IMR-90 (cell line): ENCODE measurements around the gene IREB2. TPM values are rescaled to one million over a fixed set of nuclear protein-coding genes. Genes with fewer than 3 reads are reported as not detected.

Source experiments
- ATAC-seq: fragments of 200-7000 bp; cut with Tn5 transposase; 2 replicates; pipeline ENCODE4 v1.9.1; 2020; ENCODE audit warnings: low read depth, mild to moderate bottlenecking, moderate library complexity
- BruUV-seq: library from RNA; stranded (reverse); fragments of 400-500 nt; replicated peaks from 2 replicates; lab custom pipeline; 2021; lab: Mats Ljungman, UMichigan
- CTCF ChIA-PET: fragments of 300-600 bp; formaldehyde crosslinking; extraction: SDS; loops from one replicate; lab custom pipeline; 2021; ENCODE audit warnings: antibody characterized with exemption; lab: Yijun Ruan, JAX
- POLR2A ChIA-PET: fragments of 300-600 bp; sonication (Branson Sonifier 250); formaldehyde crosslinking; loops from one replicate; lab custom pipeline; 2022; ENCODE audit warnings: antibody characterized with exemption; ENCODE audit not compliant: unreplicated experiment; lab: Charles Lee
- DNase-seq: peaks from one replicate; pipeline ENCODE4 v3.0.0; 2013
- H2AFZ ChIP-seq: replicated peaks from 2 replicates; pipeline ENCODE3; 2013; ENCODE audit warnings: low read length, mild to moderate bottlenecking; ENCODE audit not compliant: poor library complexity
- H2AK5ac ChIP-seq: 2 replicates; pipeline ENCODE4 v1.6.1; 2013; ENCODE audit warnings: low read depth, low read length, inconsistent platforms
- H2AK9ac ChIP-seq: replicated peaks from 2 replicates; pipeline ENCODE3; 2013; ENCODE audit warnings: mild to moderate bottlenecking, low read depth, low read length, moderate library complexity; ENCODE audit not compliant: poor library complexity
- H2BK120ac ChIP-seq: 2 replicates; pipeline ENCODE4 v1.6.1; 2013; ENCODE audit warnings: low read depth, low read length, inconsistent platforms
- H2BK15ac ChIP-seq: 3 replicates; pipeline ENCODE4 v1.6.1; 2013; ENCODE audit warnings: low read depth, low read length, inconsistent platforms
- H2BK20ac ChIP-seq: 2 replicates; pipeline ENCODE4 v1.6.1; 2013; ENCODE audit warnings: low read depth, mild to moderate bottlenecking, inconsistent platforms, low read length, moderate library complexity
- H2BK5ac ChIP-seq: 2 replicates; pipeline ENCODE4 v1.6.1; 2013; ENCODE audit warnings: mild to moderate bottlenecking, low read depth, low read length, inconsistent platforms; ENCODE audit not compliant: poor library complexity, severe bottlenecking
- H3K14ac ChIP-seq: replicated peaks from 2 replicates; pipeline ENCODE4 v1.6.1; 2013; ENCODE audit warnings: low read depth, low read length, inconsistent platforms
- H3K18ac ChIP-seq: 2 replicates; pipeline ENCODE4 v1.6.1; 2013; ENCODE audit warnings: low read depth, low read length, control low read depth
- H3K23ac ChIP-seq: 2 replicates; pipeline ENCODE4 v1.6.1; 2013; ENCODE audit warnings: low read depth, low read length, inconsistent platforms
- H3K27ac ChIP-seq: 2 replicates; pipeline ENCODE4 v1.5.1; 2013; ENCODE audit warnings: mild to moderate bottlenecking, control low read depth, low read length; ENCODE audit not compliant: insufficient read depth
- H3K27me3 ChIP-seq: 2 replicates; pipeline ENCODE4 v1.6.1; 2013; ENCODE audit warnings: low read length; ENCODE audit not compliant: control insufficient read depth, insufficient read depth
- H3K36me3 ChIP-seq: 2 replicates; pipeline ENCODE4 v1.6.1; 2013; ENCODE audit warnings: low read length, mixed read lengths; ENCODE audit not compliant: control insufficient read depth, insufficient read depth
- H3K4ac ChIP-seq: 2 replicates; pipeline ENCODE4 v1.6.1; 2013; ENCODE audit warnings: low read depth, low read length, inconsistent platforms
- H3K4me1 ChIP-seq: 2 replicates; pipeline ENCODE4 v1.6.1; 2013; ENCODE audit warnings: low read length, mixed read lengths; ENCODE audit not compliant: control insufficient read depth, insufficient read depth
- H3K4me2 ChIP-seq: 2 replicates; pipeline ENCODE4 v1.6.1; 2013; ENCODE audit warnings: low read depth, mild to moderate bottlenecking, control low read depth, low read length, moderate library complexity
- H3K4me3 ChIP-seq: 2 replicates; pipeline ENCODE4 v1.5.1; 2013; ENCODE audit warnings: low read depth, mild to moderate bottlenecking, control low read depth, low read length, moderate library complexity; ENCODE audit not compliant: insufficient read depth
- H3K56ac ChIP-seq: 2 replicates; pipeline ENCODE4 v1.6.1; 2013; ENCODE audit warnings: low read length, inconsistent platforms; ENCODE audit not compliant: insufficient read depth; ENCODE audit errors: extremely low read depth
- H3K79me1 ChIP-seq, 2 experiments: 2 replicates each; pipeline ENCODE4 v1.6.1; 2013; ENCODE audit warnings: low read length in 2 of 2, inconsistent platforms in 1 of 2, low read depth in 1 of 2
- H3K9ac ChIP-seq: 2 replicates; pipeline ENCODE4 v1.6.1; 2013; ENCODE audit warnings: low read depth, low read length, control low read depth
- H3K9me1 ChIP-seq: 2 replicates; pipeline ENCODE4 v1.6.1; 2013; ENCODE audit warnings: low read length, inconsistent platforms; ENCODE audit not compliant: insufficient read depth
- H3K9me3 ChIP-seq: 2 replicates; pipeline ENCODE4 v1.6.1; 2013; ENCODE audit warnings: low read length; ENCODE audit not compliant: control insufficient read depth, insufficient read depth
- H4K20me1 ChIP-seq: 2 replicates; pipeline ENCODE4 v1.6.1; 2013; ENCODE audit warnings: low read length, inconsistent platforms; ENCODE audit not compliant: insufficient read depth
- H4K5ac ChIP-seq: 2 replicates; pipeline ENCODE4 v1.6.1; 2013; ENCODE audit warnings: mild to moderate bottlenecking, low read depth, low read length, control low read depth
- H4K8ac ChIP-seq, 2 experiments: 2 replicates each; pipeline ENCODE4 v1.6.1; 2013; ENCODE audit warnings: low read depth in 2 of 2, low read length in 2 of 2, control low read depth in 1 of 2, inconsistent platforms in 1 of 2
- H4K91ac ChIP-seq: 2 replicates; pipeline ENCODE4 v1.6.1; 2013; ENCODE audit warnings: low read depth, low read length, inconsistent platforms; ENCODE audit not compliant: insufficient read depth
- BHLHE40 ChIP-seq: fragments of 150-350 bp; IDR thresholded peaks from 2 replicates; pipeline ENCODE4 v1.6.1; 2016; ENCODE audit warnings: mild to moderate bottlenecking, low read depth, low read length
- CEBPB ChIP-seq: IDR thresholded peaks from 2 replicates; pipeline ENCODE4 v1.6.1; 2012; ENCODE audit warnings: low read depth, low read length, improper control_type of control experiment
- CHD1 ChIP-seq: IDR thresholded peaks from 2 replicates; pipeline ENCODE4 v1.6.1; 2012; ENCODE audit warnings: low read depth, low read length, improper control_type of control experiment
- CTCF ChIP-seq: conservative IDR thresholded peaks from 2 replicates; pipeline ENCODE4 v1.5.1; 2012; ENCODE audit warnings: mild to moderate bottlenecking, low read depth, low read length, improper control_type of control experiment
- FOS ChIP-seq: fragments of 150-350 bp; IDR thresholded peaks from 2 replicates; pipeline ENCODE4 v1.6.1; 2016; ENCODE audit warnings: low read depth, low read length
- MAFK ChIP-seq: IDR thresholded peaks from 2 replicates; pipeline ENCODE4 v1.6.1; 2012; ENCODE audit warnings: low read depth, low read length, improper control_type of control experiment
- MAZ ChIP-seq: IDR thresholded peaks from 2 replicates; pipeline ENCODE4 v1.6.1; 2012; ENCODE audit warnings: low read depth, mild to moderate bottlenecking, low read length, improper control_type of control experiment, moderate library complexity, borderline replicate concordance
- MXI1 ChIP-seq: IDR thresholded peaks from 2 replicates; pipeline ENCODE4 v1.6.1; 2012; ENCODE audit warnings: low read depth, mild to moderate bottlenecking, low read length, moderate library complexity, borderline replicate concordance
- NFE2L2 ChIP-seq: fragments of 150-350 bp; IDR thresholded peaks from 2 replicates; pipeline ENCODE4 v1.6.1; 2016; ENCODE audit warnings: low read depth, mild to moderate bottlenecking, low read length
- POLR2A ChIP-seq: IDR thresholded peaks from 2 replicates; pipeline ENCODE4 v1.6.1; 2012; ENCODE audit warnings: mild to moderate bottlenecking, low read depth, low read length
- RAD21 ChIP-seq: IDR thresholded peaks from 2 replicates; pipeline ENCODE4 v1.6.1; 2012; ENCODE audit warnings: low read length, improper control_type of control experiment
- RCOR1 ChIP-seq: IDR thresholded peaks from 2 replicates; pipeline ENCODE4 v1.6.1; 2012; ENCODE audit warnings: mild to moderate bottlenecking, low read length, improper control_type of control experiment; ENCODE audit not compliant: insufficient replicate concordance
- RFX5 ChIP-seq: IDR thresholded peaks from 2 replicates; pipeline ENCODE4 v1.8.0; 2012; ENCODE audit warnings: low read depth, mild to moderate bottlenecking, low read length, moderate library complexity
- USF2 ChIP-seq: fragments of 150-350 bp; IDR thresholded peaks from 2 replicates; pipeline ENCODE4 v1.6.1; 2017; ENCODE audit warnings: mild to moderate bottlenecking, antibody characterized with exemption, low read length, low read depth
- WGBS, 2 experiments: methylation state at CpG; one replicate each; pipeline versions ENCODE4 v1.1.5 to v1.1.7; 2013; ENCODE audit warnings: missing lambda C conversion rate in 2 of 2; ENCODE audit not compliant: insufficient read length in 1 of 2; ENCODE audit errors: extremely low coverage in 2 of 2; 5-methylcytosine and 5-hydroxymethylcytosine counted together
- dilution Hi-C: fragments of 300-500 bp; cut with HindIII; formaldehyde crosslinking; loops from one replicate; pipeline ENCODE4 v1.14.3; 2018; ENCODE audit warnings: low sequenced_read_pairs; ENCODE audit not compliant: unreplicated experiment
- in situ Hi-C: fragments of 300-500 bp; cut with MboI; formaldehyde crosslinking; loops from 3 replicates; pipeline ENCODE4 v1.14.3; 2019; ENCODE audit warnings: low sequenced_read_pairs, inconsistent platforms, mixed read lengths
- intact Hi-C: fragments of 100-400 bp; cut with micrococcal nuclease; formaldehyde crosslinking; loops from 2 replicates; pipeline ENCODE4 v1.10.0; 2022
- polyA plus RNA-seq, 3 experiments: library from polyadenylated mRNA; depleted of rRNA; stranded (reverse); fragments of >200 nt; gene quantifications; 2 replicates each; pipeline ENCODE4 v1.2.3, GENCODE V29; 2012; ENCODE audit warnings: low replicate concordance in 1 of 3
- total RNA-seq: library from RNA; depleted of rRNA; stranded (reverse); fragments of >200 nt; gene quantifications from 2 replicates; pipeline ENCODE4 v1.2.3, GENCODE V29; 2012
- TF ChIP-seq, protein P1 (sequence below): fragments of 150-350 bp; IDR thresholded peaks from 2 replicates; pipeline ENCODE4 v1.6.1; 2016; ENCODE audit warnings: low read depth, mild to moderate bottlenecking, low read length, moderate library complexity, borderline replicate concordance

The IREB2 gene
- total and polyA plus RNA-seq, 2 of the 4 experiments (the other 2 are of a cell fraction) = 12.2 to 13.5 TPM

DNA sequence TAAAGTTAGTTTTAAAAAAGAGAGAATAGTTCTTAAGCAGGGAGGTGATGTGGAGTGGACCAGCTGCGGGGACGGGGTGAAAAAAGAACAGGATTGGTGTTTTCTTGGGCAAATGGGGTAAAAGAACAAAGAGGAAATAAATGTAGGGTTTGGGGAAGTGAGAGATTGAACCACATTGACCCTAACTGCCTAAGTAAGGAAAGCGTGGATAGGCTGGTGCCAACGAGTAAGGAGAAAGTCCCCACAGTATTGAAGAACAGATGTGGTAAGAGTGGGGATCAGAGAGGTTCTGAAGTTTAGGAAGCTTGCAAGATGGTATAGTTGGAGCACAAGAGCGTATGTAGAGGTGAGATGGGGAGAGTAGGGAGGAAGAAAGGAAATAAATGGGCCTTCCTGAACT lies 17.0 kb downstream of the IREB2 start:
- intact Hi-C loops = no loop called here
- Histone ChIP-seq H3K9me1 (peaks cover 25% of the 10 kb centered on the region; the same call in 1 of the 2 replicates), H3K14ac (no peak overlapping the region), H3K79me1 (peaks cover 22 to 68% of the 10 kb centered on the region in 2 experiments), H2AK5ac (no peak overlapping the region), H2BK15ac (no peak overlapping the region), H2BK20ac (no peak overlapping the region), H3K4me2 (no peak overlapping the region), H3K27me3 (no peaks in the 10 kb centered on the region), H4K8ac (no peak overlapping the region), H4K91ac (no peak overlapping the region), H2AK9ac (no peak overlapping the region), H4K5ac (no peak overlapping the region), H3K23ac (no peak overlapping the region), H3K4ac (no peak overlapping the region), H3K9ac (no peak overlapping the region), H2BK5ac (no peak overlapping the region), H3K9me3 (no peaks in the 10 kb centered on the region), H3K36me3 (no peaks in the 10 kb centered on the region), H3K4me1 (peaks cover 5% of the 10 kb centered on the region), H3K27ac (no peak overlapping the region), H3K4me3 (no peak overlapping the region), H2BK120ac (no peak overlapping the region), H4K20me1 (peaks cover 89% of the 10 kb centered on the region), H2AFZ (no peak overlapping the region), H3K18ac (no peak overlapping the region), H3K56ac (no peak overlapping the region)
- dilution Hi-C loops = no loop called here
- ATAC-seq = no peak
- CTCF ChIA-PET = no interaction called here
- TF ChIP-seq MAFK (no peak), CEBPB (no peak), CTCF (no peak), CHD1 (no peak), RAD21 (no peak), FOS (no peak), RFX5 (no peak), MAZ (no peak), POLR2A (no peak), NFE2L2 (no peak), BHLHE40 (no peak), MXI1 (no peak), USF2 (no peak), RCOR1 (no peak)
- TF ChIP-seq, protein P1, sequence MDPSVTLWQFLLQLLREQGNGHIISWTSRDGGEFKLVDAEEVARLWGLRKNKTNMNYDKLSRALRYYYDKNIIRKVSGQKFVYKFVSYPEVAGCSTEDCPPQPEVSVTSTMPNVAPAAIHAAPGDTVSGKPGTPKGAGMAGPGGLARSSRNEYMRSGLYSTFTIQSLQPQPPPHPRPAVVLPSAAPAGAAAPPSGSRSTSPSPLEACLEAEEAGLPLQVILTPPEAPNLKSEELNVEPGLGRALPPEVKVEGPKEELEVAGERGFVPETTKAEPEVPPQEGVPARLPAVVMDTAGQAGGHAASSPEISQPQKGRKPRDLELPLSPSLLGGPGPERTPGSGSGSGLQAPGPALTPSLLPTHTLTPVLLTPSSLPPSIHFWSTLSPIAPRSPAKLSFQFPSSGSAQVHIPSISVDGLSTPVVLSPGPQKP = no peak
- in situ Hi-C loops = no loop called here
- no TSS peak for BruUV-seq
- POLR2A ChIA-PET = no interaction called here
- WGBS, 2 experiments = 94 to 100% methylated on average over 1 to 5 of the region's 5 CpGs
- no peak for DNase-seq
